Left renal pelvis (tissue), 4 donors: Measurements from ENCODE around the gene PDE4B. TPM values are rescaled to one million over a fixed set of nuclear protein-coding genes. Genes with fewer than 3 reads are reported as not detected.

Source experiments
- DNase-seq, 4 donors: peaks; one replicate each; pipeline ENCODE4 v3.0.0-alpha.2; 2013; ENCODE audit warnings: low read depth in 4 of 4, low spot score in 3 of 4
- polyA plus RNA-seq, 4 donors: library from polyadenylated mRNA; unstranded; fragments of 120-200 nt; gene quantifications; one replicate each; pipeline ENCODE4 v1.2.1, GENCODE V29; 2013; ENCODE audit not compliant: insufficient read length in 4 of 4

Gene PDE4B
- polyA plus RNA-seq, 4 donors: 6.5 to 11.2 (median 8.3) TPM

- DNase-seq: no peak
Observed at GRCh38 chr1:66250075-66250474, 457.4 kb downstream of the PDE4B start.

- DNase-seq: no peak
Observed at GRCh38 chr1:66250478-66250877, 457.8 kb downstream of the PDE4B start.

DNA sequence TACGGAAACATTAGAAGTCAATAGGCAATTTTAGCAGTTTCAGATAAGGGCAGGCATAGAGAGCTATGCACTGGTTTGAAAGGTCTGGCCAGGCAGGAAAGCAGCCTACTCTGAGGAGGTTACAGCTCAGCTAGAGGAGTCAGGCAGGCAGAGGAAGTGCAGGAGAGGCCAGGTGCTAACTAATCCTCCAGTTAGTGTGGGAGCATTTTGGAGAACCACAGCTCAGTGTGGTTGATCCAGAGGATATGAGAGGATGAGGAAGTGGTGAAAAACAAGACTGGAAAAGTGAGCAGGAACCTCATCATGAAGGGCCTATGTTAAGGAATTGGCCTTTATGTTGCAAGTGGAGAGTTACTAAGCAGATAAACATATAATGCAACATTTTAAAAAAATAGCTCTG is 458.9 kb downstream of the PDE4B start:
- no peak for DNase-seq

DNA sequence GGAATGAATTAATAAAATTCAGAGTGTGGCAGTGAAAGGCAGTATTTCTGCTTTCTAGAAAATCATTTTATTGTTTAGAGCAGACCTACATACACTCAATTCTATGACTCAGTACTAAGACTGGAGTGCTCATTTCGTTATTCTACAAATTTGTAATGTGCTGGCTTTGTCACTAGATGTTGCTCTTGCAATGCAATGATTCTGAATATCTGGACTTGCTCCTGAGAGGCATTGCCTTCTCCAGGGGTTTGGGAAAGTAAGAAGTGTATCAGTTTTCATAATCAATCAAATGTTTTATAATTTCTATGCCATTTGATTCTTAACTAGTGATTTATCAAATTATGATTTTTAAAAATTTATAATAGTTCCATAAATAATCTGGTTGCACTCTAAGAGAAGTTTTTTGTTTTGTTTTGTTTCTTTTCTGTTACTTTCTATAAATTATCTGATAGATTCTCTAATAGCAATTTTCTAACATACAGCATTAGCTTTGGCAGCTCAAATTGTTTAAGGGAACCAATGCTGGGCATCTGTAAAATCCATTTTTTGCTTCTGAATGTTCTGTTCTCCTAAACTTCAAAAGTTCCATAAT is 460.7 kb downstream of the PDE4B start:
- peak in 2 of 4 donors; percentile 32 to 35 for DNase-seq

GRCh38 chr1:66254785-66255184 is 462.1 kb downstream of the PDE4B start:
- no peak for DNase-seq

DNA sequence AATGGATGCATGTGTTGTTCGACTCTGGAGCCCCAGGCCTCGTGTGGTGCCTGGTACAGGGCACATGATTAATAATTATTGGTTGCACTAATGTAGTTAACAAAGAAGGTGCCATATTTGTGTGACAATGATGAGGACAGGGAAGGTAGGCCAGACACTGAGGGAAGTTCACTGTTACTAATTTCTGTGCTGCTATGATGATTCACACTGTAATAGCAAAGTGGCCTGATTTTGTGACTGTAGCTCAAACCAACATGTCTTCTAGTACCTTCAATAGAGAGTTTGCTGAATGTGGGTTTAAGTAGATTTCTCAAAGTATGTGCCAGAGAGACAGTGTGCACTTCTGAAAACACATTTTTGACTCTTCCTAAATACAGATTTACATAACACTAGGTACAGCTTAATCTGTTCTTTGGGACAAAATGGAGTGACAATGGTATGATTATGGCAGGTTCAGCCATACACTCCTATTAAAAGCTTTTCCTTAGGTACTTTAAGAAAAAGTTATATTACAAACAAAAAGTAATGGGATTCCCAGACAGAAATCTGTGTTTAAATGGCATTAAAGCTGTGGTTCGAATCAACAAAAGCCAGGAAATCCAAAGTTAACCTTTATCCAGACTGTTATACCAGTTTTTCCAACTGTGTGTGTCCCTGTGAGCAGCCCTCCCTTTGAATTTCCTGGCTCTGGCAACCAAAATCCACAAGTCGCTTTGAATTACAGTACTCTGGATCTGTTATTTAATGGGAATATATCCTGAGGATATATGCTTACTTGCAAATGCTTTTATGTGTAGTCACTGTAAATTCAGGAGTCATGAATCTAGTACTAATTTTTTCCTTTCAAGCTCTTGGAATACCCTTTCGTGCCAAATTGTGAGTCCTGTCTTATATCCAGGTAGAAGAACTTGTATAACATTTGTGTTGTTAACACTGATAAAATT is 464.2 kb downstream of the PDE4B start:
- DNase-seq: no peak

DNA sequence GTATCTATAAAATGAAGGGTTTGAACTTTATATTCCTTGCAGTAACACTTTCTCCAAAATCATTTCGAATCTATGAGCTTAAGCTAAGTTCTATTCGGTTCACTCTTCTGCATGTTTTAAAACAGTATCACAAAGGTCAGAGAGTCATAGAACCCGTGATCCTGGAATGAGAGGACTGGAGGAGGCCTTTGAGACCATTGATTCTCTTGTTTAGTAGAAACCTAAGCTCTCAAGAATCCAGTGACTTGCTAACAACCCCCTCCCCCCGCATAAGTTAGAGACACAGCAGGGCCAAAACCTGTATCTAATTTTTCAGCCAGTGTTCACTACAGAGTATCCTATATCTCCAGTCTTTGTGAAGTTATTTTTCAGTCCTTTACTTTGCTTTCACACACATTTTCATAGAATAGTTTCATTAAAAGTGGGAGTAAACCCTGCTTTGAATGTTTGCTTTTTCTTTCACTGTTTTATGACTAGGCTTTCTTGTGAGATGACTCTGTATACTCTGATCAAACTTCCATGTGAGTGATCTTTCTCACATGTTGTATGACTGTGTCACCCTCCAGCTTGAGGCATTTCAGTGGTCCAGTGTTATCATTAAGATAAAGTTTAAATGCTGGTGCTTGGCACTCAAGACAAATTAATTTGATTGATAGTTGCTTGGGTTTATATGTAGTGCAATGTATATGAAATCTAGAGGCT is 465.9 kb downstream of the PDE4B start:
- DNase-seq: no peak

DNA sequence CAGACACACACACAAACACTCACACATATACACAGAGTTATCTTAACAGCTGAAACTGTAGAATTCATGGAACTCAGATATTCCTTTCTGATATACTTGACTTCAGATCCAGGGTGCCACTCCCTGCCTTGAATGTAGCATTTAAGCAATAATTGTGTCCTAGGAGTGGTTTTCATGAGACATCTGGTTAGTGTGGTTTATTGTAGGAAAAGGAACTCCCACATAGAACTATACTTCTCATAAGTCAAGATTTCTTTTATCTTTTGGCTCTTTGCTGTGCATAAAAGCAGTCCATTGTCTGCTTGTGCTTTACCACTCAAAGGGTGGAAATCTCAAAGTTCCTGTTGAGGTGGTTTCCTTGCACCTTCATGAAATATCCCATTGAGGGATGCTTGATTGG is 468.7 kb downstream of the PDE4B start:
- DNase-seq: no peak

DNA sequence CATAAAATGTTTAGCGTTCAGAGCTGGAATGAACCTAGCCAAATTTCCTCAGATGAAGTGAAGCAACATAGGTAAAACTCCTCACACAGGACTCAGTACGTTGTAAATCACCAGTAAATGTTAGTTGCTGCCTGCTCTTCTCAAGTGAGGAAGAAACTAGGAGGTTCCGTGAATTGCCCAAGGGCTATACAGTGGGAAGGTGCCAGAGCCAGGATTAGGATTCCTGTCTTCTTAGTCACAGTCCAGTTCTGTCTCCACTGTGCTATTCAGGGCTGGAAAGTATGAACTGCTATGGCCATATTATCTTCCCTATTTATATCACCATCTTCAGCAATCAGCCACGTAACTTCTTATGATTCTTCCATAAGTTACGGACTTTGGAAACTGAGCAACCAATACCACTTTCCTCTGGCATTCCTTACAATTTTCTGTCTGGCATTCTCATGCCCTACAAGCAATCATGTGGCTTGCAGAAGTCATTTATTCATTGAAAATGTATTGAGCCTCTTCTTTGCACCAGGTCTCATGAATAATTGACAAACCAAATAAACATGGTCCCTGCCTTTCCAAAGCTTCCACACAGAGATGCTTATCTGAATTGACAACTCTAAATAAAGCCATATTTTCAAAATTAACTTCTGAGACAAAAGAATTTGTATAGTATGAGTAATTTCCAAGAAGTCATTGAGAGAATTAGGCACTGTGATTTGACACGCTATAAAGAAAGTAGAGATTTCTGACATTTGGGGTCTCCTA is 469.7 kb downstream of the PDE4B start:
- DNase-seq: no peak

DNA sequence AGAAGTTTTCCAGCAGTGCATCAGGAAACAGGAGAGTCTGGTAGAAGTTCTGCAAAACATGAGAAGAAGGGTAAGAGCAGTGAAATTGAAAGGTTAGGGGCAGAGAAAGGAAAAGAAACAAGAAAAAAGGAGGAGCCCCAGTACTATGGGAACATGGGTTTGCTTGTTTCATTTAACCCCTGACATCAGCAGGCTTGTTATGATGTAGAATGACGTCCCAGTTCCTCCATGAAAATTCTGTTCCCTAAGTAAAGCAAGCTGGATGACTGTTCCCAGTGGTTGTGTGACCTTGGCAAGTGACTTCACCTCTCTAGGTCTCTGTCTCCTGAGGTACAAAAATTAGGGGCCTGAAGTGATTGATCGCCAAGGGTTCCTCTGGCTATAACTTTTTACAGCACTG is 472.6 kb downstream of the PDE4B start:
- no peak for DNase-seq

GRCh38 chr1:66265796-66266195 is 473.1 kb downstream of the PDE4B start:
- no peak for DNase-seq

GRCh38 chr1:66266350-66266749 is 473.7 kb downstream of the PDE4B start:
- DNase-seq: no peak

DNA sequence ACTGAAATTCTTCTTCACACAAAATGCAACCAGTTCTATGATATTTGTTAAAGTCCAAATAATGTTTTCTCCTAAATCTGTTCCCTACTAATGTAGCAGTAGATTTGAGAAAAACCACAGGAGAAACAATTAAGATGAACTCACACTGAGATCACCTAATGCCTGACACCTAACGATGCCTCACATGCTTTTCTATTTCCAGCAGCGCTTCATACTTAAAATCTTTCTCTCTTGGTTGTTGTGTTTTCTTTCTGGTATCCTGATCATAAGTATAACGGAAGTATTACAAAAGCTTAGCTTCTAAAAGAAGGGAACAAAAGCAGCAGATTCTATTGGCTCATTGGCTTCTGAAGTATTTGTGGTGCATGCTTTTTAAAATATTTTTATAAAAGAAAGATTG is 474.1 kb downstream of the PDE4B start:
- no peak for DNase-seq

DNA sequence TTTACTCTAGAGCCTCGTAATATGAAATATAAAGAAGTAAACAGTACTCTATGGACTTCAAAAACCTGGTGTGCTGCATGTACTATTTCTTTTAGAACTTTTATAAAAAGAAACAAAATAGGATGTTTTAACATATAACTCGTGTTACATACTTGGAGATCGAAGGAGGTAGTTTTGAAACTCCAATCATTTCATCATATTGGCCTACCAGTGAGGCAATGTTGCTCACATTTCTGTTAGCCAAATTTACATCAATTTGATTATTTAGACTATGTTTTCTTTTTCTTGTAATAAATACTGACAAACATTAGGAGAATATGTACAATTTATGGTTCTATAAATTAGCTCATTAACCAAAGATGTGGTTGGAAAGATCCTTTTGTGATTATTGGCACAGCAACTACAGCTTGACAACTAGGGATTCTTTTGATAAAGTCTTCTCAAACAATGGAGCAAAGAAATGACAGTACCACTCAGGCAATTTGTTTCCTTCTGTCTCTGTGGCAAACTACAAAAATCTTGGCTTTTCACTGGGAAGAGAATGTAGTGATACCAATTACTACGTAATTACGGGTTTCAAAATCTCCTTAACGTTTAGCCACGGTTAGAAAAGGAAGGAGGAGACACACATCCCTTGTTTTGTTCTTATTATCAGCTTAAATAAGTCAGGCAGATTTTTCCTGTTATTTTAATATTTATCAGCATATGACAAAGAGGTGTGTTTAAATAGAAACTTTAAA is 474.7 kb downstream of the PDE4B start:
- DNase-seq: no peak

DNA sequence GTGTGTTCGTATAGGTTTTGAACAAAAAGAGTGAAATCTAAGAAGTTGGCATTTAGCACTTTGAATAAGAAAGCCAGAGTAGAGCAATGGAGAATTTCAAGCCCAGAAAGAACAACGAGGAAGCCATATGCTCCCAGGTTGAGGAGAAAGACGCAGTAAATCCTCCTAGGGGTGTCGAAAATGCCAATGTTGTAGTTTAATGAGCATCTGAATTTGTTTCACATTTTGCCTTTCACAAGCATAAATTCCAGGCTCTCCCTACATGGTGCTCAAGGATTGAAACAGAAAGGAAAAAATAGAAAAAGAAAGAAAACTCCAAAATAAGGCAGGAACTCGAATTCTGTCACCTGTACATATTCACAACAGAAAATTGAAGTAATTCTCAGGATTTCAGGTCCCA is 476.5 kb downstream of the PDE4B start:
- DNase-seq: no peak

- DNase-seq: no peak
Observed at GRCh38 chr1:66270119-66270812, 477.6 kb downstream of the PDE4B start.

DNA sequence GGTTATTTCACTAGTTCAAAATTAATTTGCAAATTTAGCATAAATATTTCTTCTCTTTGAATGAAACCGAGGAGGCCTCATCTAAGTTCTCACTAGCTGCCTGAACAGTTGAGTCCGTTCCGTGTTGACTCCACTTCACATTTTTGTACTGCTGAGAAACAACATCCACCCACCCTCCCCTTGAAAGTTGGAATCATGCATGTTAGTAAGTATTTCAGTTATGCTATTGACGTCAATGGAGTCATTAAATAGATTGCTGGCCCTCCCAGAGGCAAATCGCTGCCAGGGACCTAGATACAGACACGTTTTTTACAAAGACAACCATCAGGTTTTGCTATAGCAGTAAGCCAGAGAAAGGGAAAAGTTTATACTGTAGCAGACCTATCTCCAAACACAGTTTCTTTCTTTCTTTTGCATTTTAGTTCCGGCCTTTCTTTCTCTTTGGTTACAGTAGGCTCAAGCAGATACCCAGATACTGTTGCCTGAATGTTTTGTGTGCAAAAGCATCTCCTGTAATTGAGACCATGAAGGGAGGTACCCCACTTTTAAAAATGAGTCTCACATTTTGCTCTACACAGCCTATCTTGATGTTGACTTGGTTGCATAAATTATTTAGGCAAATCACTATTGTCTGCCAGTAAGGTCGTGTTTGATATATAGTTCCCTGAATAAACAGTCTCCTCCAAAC is 478.7 kb downstream of the PDE4B start:
- peak; percentile 69 to 79 (median 76) for DNase-seq

DNA sequence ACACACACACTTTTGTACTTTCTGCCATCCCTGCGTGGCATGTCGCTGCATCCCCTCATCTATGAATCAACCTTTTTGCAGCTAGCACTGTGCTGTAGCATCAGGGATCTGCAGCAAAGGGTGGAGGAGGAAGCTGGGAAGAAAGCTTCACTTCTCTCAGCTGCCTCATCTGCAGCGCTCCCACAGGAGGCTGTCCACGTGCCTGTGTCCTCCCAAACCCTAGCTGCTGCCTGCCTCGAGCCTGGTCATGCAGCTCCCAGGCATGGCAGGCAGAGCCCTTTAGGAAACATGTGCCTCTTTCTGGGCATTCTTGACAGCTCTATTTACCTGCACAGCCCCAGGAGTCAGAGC is 479.2 kb downstream of the PDE4B start:
- DNase-seq: no peak

GRCh38 chr1:66273656-66274055 is 481.0 kb downstream of the PDE4B start:
- no peak for DNase-seq
